OCI-LY7 (cell line): Measurements from ENCODE around the gene MRPL36.

ENCODE experiments used
- CTCF ChIP-seq: fragments of 200-600 bp; sonication (generic); conservative IDR thresholded peaks from 2 replicates; pipeline ENCODE4 v1.5.1; 2014; ENCODE audit warnings: mild to moderate bottlenecking, antibody characterized with exemption, low read length, moderate library complexity, mixed read lengths
- EZH2phosphoT487 ChIP-seq: fragments of 200-600 bp; sonication (generic); IDR thresholded peaks from 2 replicates; pipeline ENCODE4 v1.6.1; 2018; ENCODE audit warnings: low read depth, borderline replicate concordance, mild to moderate bottlenecking, mixed run types, antibody characterized with exemption, low read length, moderate library complexity, mixed read lengths

- TF ChIP-seq CTCF = no peak
- no peak for TF ChIP-seq EZH2phosphoT487
Measured at GRCh38 chr5:1806199-1806598, 6.6 kb upstream of the MRPL36 start.
